HG02678 (cell line): Measurements from ENCODE around the gene ZBED2.
"Not testable (repeated sequence)": the region's sequence is repeated elsewhere in the genome, so short reads cannot be mapped to it uniquely, and the experiment has no call there.

ENCODE experiments used
- ATAC-seq: cut with Tn5 transposase; IDR thresholded peaks from one replicate; pipeline ENCODE4 v1.9.1; 2021; ENCODE audit warnings: mild to moderate bottlenecking, moderate library complexity; ENCODE audit not compliant: unreplicated experiment

ZBED2 gene

GRCh38 chr3:111577798-111578685 is 17.1 kb downstream of the ZBED2 start:
- ATAC-seq: peak; percentile 94

- ATAC-seq: no peak
Observed at GRCh38 chr3:111577113-111577512, 18.0 kb downstream of the ZBED2 start.

- ATAC-seq: no peak
Observed at GRCh38 chr3:111571907-111572460, 23.2 kb downstream of the ZBED2 start.

- no peak for ATAC-seq
Observed at GRCh38 chr3:111571282-111571681, 23.9 kb downstream of the ZBED2 start.

- no peak for ATAC-seq
Observed at GRCh38 chr3:111570404-111571030, 24.6 kb downstream of the ZBED2 start.

GRCh38 chr3:111568911-111569310 is 26.2 kb downstream of the ZBED2 start:
- no peak for ATAC-seq

- ATAC-seq: no peak
Observed at GRCh38 chr3:111568355-111568754, 26.8 kb downstream of the ZBED2 start.

GRCh38 chr3:111566844-111567243 is 28.3 kb downstream of the ZBED2 start:
- ATAC-seq: no peak

GRCh38 chr3:111561902-111562301 is 33.2 kb downstream of the ZBED2 start:
- not testable (repeated sequence) for ATAC-seq

GRCh38 chr3:111548756-111549155 is 46.4 kb downstream of the ZBED2 start:
- no peak for ATAC-seq

- peak; percentile 55 for ATAC-seq
Observed at GRCh38 chr3:111548092-111548491, 47.1 kb downstream of the ZBED2 start.

- ATAC-seq: peak; percentile 87
Observed at GRCh38 chr3:111547631-111548030, 47.5 kb downstream of the ZBED2 start.

- ATAC-seq: no peak
Observed at GRCh38 chr3:111545349-111545748, 49.8 kb downstream of the ZBED2 start.
